Stimulated activated CD4-positive, alpha-beta T cell treated with anti-CD3 and anti-CD28 coated beads, Interleukin-12 subunit alpha, Interleukin-12 subunit beta, amount 100 ng/mL, for 24 hours (primary cell): ENCODE data around the gene JAK1.

Experiments used
- DNase-seq, 2 experiments: peaks; one replicate each; pipeline ENCODE4 v3.0.0-alpha.2; 2020; ENCODE audit warnings: low read depth in 2 of 2

The JAK1 gene

GRCh38 chr1:64866689-64867088, 99.7 kb downstream of the JAK1 start:
- no peak for DNase-seq

- no peak for DNase-seq
These were observed 101.1 kb downstream of the JAK1 start for GRCh38 chr1:64865105-64865757.

GRCh38 chr1:64864018-64864940, 102.1 kb downstream of the JAK1 start:
- no peak for DNase-seq

GRCh38 chr1:64861611-64862010, 104.7 kb downstream of the JAK1 start:
- DNase-seq, result no peak

DNA sequence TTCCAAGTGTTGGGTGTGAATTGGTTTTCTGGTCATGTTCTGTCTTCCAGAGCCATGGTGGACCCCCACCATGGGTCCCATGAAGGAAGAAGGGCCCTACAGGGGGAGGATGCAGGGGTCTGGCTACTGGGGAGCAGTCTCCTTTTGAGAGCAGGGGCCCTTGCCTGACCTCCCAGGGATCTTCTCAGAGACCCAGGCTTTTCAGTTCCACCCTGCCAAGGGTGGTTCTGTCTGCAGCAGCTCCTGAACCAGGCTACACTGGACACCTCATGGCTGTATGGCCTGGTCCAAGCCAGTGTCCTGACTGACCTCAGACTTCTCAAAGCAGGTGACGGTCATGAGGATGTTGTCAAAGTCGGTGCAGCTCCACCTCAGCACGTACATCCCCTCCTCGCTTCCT, 109.0 kb downstream of the JAK1 start:
- no peak for DNase-seq

DNA sequence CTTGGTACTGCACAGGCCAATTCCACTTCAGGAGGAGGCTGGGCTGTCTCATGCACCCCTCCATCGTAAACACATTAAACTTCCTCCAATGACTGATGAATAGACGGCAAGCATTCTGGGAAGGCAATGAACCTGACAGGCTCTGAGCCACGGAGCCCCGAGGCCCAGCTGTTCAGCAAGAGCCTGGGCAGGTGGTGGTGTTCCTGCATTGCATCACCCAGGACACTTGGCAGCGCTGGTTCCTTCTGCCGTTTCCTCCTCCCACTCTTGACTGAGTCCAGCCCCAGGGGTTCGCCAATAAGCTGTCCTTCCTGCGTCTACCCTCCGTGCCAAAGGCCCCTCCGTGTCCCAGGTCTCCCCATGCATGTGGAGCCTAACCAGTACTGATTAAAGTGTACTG, 109.8 kb downstream of the JAK1 start:
- DNase-seq, result no peak

- DNase-seq, result no peak
These were observed 110.8 kb downstream of the JAK1 start for GRCh38 chr1:64855557-64855956.

- no peak for DNase-seq
These were observed 111.7 kb downstream of the JAK1 start for GRCh38 chr1:64854674-64855073.

DNA sequence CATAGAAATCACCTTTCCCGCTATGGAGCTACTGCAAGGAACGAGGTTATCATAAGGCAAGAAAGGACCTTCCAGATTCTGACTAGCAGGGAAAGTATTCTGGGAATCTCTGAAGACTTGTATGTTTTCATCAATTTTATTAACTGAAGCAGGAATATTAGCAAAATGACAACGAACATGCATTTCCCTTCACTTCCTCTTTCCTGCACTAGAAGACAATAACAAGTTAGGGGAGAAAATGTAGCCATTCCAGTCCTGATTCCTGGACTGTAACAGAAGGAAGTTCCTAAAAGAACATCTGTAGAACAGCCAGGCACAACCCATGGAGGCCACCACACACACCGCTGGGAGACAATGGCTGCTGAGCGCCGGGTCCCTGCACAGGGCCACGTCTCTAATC, 114.7 kb downstream of the JAK1 start:
- no peak for DNase-seq

DNA sequence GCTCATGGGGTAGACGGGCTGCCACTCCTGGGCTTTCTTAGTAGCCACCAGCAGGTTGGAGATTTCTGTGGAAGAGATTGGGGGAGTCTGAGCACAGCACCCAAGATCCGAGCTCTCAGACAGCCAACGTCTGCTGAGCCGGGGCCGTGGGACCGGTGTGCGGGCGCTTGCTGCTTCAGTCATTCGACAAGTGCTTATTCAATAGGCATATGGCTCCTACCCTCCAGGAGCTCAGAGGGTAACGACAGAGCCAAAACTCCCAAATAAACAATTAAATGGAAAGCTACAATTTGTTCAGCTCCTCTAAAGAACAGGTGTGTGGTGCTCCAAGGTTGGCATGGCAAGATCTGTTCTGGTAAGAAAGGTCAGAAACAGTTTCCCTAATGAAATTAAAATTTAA, 115.5 kb downstream of the JAK1 start:
- no peak for DNase-seq

DNA sequence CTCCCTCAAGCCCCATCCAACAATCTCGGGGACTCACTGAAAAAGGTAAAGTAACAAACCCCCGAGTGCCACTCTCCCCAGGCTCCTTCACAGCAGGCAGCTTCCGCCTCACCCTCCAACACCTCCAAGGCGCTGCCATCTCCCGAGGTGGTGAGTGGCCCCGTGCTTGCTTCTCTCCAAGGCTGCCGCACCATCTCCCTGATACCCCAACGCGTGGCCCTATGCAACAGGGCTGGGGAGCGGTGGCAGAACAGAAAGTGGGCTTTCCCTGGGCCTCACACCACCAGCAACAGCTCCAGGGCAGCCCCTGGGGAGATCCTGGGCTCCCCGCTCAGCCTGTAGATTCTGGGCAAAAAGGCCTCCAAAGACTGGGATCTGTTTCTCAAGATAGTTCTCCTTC, 116.4 kb downstream of the JAK1 start:
- no peak for DNase-seq

- no peak for DNase-seq
These were observed 117.5 kb downstream of the JAK1 start for GRCh38 chr1:64848803-64849202.

- DNase-seq, result no peak
These were observed 118.2 kb downstream of the JAK1 start for GRCh38 chr1:64848136-64848535.

DNA sequence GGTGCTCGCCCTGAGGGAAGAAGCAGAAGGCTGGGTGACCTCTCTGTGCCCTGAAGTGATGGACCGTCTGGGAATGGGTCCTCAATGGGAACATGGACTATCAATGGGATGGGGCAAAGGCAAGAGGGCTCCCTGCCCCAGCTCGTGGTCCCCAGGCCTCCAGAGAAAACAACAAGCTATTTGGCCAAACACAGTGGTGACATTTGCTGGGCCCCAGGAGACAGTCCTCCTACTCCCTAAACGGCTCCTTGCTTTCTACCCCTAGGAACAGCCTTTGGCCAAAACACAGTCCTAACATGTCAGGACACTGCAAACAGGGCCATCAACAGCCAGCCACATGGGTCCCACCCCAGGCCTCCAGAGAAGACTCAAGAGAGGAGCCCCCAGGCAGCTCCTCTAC, 118.7 kb downstream of the JAK1 start:
- no peak for DNase-seq

- no peak for DNase-seq
These were observed 119.5 kb downstream of the JAK1 start for GRCh38 chr1:64846573-64847430.

GRCh38 chr1:64845831-64846425, 120.4 kb downstream of the JAK1 start:
- no peak for DNase-seq

- DNase-seq, result no peak
These were observed 121.7 kb downstream of the JAK1 start for GRCh38 chr1:64844609-64845008.

- no peak for DNase-seq
These were observed 122.2 kb downstream of the JAK1 start for GRCh38 chr1:64844175-64844574.

DNA sequence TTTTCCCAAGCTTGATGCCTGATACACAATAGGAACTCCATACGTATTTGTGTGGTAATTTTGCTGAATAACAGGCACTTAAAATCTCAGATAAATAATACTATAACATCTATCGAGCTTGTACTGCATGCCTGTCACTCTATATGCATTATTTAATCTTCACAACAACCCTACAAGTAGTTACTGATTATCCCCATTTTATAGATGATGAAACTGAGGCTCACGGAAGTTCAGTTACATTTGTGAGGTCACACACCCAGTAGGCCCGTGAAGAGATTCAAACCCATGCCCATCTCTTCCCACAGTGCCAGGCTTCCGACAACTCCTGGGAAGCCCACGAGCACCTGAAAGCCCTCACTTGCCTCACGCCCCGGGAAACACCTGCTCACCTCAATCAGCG, 122.7 kb downstream of the JAK1 start:
- DNase-seq, result no peak

DNA sequence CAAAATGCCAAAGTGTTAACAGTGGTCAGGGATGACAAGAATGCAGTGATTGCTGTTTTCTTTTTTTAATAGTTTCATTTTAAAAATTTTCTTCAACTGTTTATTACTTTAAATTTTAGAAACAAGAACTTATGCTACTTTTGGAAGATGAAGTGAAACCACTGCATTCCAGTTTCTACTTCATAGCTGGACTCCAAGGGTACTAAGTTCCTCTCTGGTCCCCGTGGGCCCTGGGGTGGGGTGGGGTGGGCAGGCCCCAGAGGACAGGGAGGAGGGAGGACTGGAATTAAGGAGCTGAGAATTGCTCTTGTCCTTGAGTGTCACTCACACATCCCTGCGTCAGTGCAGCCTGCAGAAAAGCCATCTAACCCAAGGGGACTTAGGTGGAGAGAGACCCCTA, 124.1 kb downstream of the JAK1 start:
- no peak for DNase-seq

DNA sequence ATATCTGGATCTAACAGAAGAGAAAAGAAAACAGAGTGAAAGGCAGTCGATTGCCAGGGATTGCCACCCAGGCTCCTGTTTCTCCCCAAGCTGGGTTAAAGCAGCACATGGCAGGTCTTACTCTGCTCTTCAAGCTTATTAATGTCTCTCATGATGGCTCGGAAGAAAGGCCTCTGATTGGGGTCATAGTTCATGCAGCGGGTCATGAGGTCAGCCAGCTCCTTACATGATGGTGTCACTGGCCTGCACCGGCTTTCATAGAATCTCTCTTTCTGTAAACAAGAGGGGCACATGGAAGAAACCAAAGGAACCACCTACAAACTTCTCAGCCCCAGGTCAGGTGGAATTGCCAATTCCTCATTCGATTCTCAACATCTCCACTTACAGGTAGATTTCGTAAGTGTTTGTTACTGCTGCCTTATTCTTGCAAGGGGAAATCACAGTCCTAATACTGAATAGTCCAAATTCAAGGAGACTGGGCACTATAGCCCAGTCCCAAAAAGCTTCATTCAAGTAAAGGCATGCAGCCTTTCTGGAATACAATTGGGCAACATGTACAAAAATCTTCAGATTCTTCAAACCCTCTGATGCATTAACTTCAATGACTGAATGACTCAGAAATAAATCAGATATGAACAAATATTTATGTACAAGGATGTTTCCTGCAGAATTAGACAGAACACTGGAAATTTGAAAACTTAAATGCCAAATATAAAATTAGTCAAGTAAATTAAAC, 124.9 kb downstream of the JAK1 start:
- no peak for DNase-seq
